ENCODE results near the gene SLC26A8.

SLC26A8 gene, protein sequence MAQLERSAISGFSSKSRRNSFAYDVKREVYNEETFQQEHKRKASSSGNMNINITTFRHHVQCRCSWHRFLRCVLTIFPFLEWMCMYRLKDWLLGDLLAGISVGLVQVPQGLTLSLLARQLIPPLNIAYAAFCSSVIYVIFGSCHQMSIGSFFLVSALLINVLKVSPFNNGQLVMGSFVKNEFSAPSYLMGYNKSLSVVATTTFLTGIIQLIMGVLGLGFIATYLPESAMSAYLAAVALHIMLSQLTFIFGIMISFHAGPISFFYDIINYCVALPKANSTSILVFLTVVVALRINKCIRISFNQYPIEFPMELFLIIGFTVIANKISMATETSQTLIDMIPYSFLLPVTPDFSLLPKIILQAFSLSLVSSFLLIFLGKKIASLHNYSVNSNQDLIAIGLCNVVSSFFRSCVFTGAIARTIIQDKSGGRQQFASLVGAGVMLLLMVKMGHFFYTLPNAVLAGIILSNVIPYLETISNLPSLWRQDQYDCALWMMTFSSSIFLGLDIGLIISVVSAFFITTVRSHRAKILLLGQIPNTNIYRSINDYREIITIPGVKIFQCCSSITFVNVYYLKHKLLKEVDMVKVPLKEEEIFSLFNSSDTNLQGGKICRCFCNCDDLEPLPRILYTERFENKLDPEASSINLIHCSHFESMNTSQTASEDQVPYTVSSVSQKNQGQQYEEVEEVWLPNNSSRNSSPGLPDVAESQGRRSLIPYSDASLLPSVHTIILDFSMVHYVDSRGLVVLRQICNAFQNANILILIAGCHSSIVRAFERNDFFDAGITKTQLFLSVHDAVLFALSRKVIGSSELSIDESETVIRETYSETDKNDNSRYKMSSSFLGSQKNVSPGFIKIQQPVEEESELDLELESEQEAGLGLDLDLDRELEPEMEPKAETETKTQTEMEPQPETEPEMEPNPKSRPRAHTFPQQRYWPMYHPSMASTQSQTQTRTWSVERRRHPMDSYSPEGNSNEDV

DNA sequence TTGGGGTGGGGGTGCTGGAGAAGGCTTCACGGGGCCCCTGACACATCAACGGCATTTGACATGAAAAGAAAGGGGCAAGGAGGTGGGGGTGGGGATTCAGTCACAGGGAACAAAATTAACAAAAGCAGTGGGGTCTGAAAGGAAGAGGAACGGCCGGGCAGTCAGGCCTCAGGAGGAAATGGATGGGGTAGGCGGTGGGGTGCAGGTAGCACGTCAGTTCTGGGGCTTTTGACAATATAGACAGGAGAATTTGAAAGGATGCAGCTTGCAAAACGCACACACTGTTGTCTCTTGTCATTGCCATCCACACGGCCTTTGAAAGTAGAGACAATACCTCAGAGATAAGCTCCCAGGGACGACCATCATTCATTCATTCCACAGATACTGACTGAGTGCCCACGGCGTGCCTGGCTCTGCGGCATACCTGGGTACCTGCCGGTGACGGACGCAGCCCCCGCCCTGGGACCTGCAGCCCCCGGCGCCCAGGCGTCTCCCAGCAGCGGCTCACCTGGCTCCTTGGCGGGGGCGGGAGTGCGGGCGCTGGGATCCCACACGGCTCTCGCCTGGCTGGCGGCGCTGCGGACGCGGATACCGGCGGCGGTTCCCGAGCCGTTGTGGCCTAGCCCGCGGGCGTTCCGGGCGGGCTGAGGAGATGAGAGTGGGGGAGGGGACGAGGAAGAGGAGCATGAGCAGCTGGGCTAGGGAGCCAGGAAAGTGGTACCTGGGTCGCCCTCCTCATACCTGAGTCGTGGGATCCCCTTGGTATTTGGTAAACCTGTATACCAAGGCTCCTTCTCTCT, at the start of gene SLC26A8:
Gene SLC26A8 (minus strand): TSS at position 646 of the 800 bp plus-strand sequence. CDS start 4,934 bp downstream, outside the sequence.
- no peak for DNase-seq

DNA sequence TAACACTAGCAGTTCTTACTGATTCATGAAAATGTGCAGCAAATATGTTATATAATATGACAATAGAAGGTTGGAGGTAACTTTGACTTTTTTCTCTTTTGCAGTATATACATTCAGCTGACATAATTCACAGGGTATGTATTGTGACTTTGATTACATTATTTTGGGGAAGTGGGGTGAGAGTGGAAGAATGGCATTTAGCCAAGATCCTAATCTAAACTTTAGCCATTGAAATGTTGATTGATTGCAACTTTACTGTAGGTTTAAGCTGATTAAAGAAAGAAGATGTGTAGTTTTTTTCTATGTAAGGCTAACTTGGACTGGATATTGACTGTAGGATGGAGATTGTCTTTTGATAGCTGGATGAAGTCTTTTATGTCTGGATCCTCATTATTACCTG, 49.1 kb upstream of the SLC26A8 start:
- DNase-seq, result no peak

DNA sequence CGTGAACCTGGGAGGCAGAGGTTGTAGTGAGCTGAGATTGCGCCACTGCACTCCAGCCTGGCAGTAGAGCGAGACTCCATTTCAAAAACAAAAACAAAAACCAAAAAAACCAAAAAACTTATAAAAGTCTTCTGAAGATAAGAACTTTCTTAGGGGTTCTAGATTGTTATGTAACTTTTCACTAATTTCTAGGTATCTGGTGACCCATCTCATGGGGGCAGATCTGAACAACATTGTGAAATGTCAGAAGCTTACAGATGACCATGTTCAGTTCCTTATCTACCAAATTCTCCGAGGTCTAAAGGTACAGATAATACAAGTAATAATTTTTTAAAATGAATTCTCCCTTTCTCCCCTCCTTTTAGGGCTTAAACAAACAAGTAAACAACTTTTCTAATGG, 48.2 kb upstream of the SLC26A8 start:
- no peak for DNase-seq

DNA sequence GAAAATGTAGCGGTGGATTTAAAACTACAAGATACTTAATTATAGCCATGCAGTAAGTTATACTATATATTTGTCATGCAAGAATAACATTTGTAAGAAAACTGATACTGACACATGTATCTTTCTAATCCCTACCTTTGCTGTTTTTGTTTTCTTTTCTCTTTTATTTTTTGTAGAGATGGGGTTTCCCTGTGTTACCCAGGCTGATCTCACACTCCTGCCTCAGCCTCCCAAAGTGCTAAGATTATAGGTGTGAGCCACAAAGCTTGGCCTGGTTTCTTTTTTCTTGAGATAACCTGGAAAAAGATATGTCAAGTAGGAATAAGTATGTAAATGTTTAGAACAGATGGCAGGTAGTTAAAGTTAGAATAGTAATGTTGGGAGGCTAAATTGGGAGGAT, 47.3 kb upstream of the SLC26A8 start:
- no peak for DNase-seq

DNA sequence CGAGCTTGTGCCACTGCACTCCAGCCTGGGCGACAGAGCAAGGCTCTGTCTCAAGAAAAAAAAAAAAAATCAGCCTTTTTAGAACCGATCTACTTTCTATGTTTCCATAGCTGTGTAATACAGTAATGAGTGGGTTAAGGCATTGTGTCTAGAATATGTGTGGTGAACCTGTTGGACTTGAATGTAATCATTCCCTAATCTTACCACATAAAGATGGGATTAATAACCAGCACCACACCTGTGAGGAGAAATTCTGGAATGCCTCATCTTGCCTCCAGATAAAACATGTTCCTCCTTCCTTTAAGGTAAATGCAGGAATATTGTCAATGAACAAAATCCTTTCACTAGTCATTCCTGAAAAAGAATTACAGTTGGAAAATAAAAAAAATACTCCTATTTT, 46.8 kb upstream of the SLC26A8 start:
- no peak for DNase-seq

DNA sequence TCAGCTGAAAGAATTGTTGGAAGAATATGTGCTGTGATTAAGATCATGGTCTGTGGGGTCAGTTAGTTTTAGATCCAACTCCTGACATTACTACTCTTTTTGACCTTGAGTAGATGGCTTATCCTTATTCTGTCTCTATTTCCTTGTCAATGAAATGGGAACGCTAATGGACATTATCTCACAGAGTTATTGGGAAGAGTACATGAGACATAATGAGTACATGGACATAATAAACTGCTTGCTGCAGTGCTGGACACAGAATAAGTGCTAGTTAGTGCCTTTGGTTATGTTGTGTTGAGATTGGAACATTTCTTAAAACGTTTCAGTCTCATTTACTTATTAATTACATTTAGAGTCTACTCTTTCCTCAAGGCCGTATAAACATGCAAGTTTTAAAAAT, 45.8 kb upstream of the SLC26A8 start:
- DNase-seq, result no peak

DNA sequence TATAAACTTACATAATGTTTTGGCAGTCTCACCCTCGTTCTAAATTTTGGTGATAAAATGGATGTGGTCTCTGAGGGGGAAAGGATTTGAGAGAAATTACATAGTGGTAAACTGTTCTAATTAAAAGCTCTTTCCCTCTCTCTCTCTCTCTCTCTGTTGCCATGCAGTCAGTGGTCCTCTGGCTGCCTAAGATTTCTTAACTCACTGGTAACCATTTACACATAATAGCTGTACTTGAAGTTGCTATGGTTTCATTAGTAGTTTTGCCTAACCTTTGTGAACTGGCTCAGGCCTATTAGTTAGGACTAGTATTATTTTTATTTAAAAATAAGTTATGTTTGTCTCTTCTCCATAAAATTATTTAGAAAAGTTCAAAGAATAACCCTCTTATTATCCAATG, 45.1 kb upstream of the SLC26A8 start:
- no peak for DNase-seq

DNA sequence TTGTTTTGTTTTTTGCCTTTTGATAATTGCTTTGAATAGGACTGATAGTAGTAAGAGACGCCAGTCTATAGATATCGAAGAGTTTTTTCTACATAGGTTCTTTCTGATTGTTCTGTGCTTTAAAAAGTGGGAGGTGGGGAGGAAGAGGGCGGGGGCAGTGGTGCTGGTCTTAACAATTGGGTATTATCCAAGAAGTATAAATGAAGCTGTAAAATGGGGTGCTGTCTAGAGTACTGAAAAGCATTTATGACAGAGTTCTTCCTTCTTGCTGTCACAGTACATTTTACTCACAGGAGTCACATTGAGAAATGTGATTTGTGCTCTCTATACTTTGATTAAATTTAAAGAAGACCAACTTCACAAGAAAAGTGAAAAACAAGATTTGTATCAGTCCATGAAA, 44.1 kb upstream of the SLC26A8 start:
- DNase-seq, result no peak

DNA sequence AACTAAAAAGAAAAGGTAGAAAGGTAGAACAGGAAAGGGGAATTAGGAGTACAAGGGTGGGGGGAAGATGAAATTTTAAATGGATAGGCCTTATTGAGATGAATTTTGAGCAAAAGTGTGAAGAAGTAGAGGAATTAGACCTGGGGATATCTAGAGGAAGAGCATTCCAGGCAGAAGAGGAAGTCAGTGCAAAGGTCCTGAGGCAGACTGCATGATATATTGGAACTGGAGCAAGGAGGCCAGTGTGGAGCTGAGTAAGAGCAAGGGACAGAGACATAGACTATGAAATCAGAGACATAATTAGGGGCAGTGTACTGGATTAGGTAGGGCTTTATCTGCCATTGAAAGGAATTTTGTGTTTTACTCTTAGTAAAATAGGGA, 43.6 kb upstream of the SLC26A8 start:
- no peak for DNase-seq

DNA sequence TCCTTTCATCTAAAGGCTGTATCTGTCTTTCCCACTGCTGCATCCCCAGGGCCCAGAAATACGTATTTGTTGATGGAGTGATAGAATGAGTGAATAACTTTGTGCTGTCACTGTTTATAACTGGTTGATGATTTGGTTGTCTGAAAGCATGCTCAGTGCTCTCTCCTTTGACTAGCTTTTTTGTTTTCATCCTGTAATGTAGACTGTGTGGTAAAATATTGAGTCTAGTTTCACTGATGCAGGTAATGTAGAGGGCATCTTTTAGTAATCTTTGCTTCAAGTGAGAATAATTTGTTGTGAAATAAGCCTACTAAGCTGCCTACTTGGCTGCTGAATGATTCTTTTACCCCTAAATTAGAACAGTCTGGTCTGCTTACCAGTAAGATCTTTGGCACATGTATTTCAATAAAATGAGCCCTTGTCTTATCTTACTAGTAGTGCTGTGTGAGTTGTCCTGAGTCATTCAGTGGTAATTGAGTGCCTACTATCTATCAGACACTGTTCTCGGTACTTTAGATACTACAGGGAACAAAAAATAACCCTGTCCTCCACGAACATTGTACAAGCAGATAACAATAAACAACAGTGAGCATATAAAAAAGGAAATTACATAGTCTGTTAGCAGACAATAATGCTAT, 43.1 kb upstream of the SLC26A8 start:
- no peak for DNase-seq

DNA sequence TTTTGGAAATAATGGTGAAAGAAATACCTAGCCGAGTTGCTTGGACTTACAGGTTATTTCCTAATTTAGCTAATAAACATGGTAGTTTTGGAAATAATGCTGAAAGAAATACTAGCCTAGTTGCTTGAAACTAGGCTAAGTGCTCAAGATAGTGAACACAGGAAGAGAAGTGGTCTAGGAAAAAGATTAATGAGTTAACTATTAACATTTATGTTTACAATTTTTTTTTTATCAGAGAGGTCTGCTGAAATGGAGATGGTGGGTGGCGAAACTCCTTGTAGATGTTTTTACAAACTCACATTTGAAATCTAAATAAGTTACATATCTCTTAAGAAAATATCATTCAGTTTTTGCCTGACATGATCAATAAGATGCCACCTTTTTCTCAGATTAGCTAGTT, 42.4 kb upstream of the SLC26A8 start:
- DNase-seq, result no peak

DNA sequence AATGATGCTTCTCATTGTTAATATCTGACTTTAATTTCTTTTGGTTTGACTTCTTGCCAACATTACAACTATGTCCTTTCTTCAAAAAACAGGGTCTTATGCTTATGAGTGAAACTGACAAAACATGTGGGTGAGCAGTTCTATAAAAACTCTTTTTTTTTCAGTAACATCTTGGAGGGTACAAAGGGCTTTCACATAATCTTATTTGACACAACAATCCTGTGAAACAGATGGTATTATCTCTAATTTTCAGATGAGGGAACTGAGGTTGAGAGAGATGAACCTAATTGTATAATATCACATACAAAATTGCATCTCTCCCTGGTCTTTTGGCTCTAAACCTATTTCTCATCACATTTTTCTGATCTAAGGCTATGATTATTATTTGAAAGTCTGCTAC, 41.5 kb upstream of the SLC26A8 start:
- no peak for DNase-seq

DNA sequence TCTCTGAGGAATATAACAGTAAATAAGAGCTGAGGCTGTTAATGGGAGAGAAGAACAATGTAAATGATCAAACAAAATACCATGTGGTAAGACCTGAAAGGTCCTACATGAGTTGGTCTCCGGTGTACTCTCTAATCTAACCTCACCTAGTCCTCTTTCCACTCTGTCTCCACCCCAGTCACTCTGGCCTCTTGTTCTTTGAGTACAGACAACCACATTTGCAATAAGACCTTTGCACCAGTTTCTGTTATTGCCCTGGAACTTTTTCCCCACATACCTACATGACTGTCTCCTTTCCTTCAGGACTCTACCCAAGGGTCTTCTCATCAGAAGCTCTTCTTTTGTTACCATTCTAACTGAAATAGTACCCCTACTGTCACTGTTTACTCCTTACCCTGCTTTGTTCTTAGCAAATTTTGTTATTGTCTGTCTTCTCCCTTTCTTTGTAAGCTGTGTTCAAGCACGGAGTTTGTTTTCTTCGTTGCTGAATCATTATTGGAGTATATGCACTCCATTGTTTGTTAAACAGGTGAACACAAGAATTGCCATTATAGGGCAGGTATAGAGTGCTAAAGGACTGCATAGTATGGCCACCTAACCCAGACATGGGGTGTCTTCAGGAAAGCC, 40.4 kb upstream of the SLC26A8 start:
- DNase-seq, result no peak

DNA sequence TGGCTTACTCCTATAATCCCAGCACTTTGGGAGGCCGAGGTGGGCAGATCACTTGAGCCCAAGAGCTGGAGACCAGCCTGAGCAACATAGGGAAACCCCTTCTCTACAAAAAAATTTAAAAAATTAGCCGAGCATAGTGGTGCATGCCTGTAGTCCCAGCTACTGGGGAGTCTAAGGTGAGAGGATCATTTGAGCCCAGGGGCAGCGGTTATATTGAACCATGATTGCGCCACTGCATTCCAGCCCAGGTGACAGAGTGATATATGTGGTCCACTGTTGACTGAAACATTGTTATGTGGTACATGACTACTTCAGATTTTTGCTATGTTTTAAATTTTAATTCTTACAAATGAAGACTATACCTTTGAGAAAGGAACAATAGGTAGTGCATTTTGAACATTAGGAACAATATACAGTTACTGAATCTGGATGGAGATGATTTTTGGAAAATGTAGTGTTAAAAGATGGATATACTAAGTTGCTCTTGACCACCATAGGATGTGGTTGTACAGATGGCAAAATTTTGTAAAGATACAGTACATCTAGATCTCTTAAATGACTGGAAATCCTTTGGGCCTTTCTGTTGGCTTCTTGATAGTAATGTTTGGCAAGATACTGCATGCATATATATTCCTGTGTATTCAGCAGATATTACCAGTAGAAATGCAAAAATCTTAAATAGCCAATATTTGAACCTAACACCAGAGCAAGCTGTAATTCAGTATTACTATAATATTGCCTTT, 39.0 kb upstream of the SLC26A8 start:
- no peak for DNase-seq

DNA sequence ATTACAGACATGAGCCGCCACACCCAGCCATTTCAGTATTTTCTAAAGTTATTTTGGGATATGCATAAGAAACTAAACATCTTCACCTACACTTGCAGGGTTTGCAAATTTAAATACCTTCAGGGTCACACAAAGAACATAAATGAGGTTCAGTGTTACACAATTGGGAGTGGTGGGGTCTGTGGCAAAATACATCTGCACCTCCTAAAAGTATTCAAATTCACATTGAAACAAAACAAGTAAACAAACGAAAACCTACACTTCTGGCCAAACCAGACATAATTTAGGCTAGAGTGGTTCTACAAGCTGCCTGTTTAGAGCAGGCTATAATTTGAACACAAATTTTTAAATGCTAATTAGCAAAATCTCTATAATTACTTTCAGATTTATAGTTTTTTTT, 37.8 kb upstream of the SLC26A8 start:
- no peak for DNase-seq

DNA sequence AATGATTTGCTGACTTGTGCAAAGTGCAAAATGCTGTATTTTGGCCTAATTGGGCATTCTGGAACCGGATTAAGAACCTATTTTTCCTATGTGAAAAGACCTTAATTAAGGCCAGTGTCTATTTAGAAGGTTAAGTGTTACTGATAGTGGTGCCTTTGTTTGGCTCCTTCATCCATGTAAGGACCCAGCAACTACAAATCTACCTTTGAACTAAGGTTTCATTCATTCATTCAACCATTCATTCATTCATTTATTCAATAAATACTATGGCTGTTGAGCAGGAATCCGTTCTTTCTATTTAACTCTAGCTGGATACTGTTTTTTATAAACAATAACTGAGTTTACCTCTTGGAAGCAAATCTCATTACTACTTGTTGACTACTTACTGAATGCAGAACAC, 36.8 kb upstream of the SLC26A8 start:
- DNase-seq, result no peak

DNA sequence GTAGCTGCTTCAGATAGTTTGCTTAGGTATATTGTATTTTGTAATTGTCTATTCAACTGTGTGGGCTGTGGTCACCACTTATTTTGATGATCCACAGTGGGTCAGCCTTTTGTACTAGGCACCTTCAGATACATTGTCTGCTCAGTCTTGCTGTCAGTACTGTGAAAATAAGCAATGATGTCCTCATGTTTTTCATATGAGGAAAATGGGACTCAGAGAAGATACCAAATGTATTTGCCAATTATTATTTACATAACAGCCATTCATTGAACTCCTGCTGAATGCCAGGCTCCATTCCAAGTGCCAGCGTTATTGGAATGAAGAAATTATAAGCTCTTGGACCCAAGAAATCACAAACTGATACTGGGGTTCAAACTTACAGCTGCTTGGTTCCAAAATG, 31.7 kb upstream of the SLC26A8 start:
- no peak for DNase-seq

DNA sequence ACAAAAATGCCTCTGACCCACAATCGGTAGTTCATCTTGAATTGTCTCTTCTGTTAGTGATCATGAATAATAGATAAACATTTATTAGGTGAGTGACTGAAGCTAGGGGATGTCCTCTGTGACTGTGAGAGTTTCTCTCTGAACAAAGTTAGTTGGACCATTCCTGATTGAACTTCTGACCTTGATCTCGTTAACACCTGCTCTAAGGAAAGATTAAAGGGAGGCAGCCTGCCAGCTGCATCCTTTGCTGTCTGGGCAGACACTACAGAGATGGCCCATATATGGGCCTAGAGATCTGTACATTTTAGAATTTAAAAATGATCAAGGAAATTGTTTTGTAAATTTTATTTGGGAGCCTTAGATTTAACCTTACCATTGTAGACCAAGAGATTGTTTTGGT, 30.5 kb upstream of the SLC26A8 start:
- no peak for DNase-seq

DNA sequence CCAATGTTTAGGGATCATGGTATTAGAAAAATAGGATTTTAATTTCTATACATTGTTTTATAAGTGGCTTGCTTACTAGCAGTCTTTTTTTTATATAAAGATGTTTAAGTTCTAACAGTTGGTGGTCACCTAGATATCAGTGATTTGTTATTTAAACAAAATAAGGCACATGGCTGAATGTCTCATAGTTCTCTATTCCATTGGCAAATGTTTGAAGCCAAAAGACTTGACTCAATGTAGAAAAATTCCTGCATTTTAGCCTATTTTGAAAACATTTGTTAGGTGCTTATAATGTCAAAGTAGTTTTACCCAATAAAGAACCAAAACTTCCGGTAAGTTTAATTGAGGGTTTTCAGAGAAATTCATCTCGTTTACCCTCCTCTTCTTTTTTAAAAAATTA, 30.0 kb upstream of the SLC26A8 start:
- DNase-seq, result no peak

DNA sequence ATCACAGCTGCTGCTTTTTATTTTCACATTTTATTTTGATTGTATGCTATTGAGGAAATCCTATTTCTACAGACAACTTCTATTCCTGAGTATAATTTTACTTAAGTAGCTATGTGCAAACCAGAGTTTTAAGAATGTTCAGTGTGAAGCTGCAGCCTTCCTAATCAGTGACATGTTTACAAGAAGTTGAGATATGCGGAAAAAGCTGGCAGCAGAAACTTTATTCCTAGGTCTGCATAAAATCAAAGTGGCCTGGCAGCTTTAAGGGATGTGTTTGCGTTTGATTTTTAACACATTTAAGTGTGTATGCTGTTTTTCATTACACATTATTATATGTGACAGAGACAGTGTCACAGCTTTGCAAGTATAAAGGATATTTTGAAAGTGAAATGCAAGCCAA, 29.4 kb upstream of the SLC26A8 start:
- no peak for DNase-seq

DNA sequence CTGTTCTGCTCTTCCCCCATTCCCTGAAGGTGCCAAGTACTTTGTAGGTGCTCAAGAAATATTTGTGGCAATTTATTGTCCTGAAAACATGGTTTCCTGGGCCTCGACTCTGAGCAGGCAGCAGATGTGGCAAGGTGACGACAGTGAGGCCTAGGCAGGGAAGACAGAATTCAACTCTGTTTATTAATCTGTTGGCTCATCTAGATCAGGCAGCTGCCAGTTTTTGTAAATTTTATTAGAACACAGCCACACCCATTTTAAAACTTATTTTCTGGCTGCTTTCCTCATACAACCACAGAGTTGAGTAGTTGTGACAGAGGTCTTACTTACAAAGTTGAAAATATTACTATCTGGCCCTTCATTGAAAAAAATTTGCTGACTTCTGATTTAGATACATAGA, 27.7 kb upstream of the SLC26A8 start:
- no peak for DNase-seq
